AG10803 (cell line): ENCODE data around the gene ALOXE3.

Source experiments
- DNase-seq: peaks from one replicate; pipeline ENCODE4 v3.0.0; 2010; ENCODE audit warnings: low read depth
- H3K4me3 ChIP-seq: 2 replicates; pipeline ENCODE4 v1.5.1; 2011; ENCODE audit warnings: mild to moderate bottlenecking, low read length, control low read depth
- CTCF ChIP-seq: conservative IDR thresholded peaks from 2 replicates; pipeline ENCODE4 v1.5.1; 2011; ENCODE audit warnings: mild to moderate bottlenecking, low read length, control low read depth, inconsistent platforms

ALOXE3 gene

GRCh38 chr17:8119581-8120519 is 1.5 kb upstream of the ALOXE3 start:
- TF ChIP-seq CTCF = no peak
- H3K4me3 ChIP-seq = peak overlapping the region; percentile 69
- DNase-seq = peak; percentile 91

DNA sequence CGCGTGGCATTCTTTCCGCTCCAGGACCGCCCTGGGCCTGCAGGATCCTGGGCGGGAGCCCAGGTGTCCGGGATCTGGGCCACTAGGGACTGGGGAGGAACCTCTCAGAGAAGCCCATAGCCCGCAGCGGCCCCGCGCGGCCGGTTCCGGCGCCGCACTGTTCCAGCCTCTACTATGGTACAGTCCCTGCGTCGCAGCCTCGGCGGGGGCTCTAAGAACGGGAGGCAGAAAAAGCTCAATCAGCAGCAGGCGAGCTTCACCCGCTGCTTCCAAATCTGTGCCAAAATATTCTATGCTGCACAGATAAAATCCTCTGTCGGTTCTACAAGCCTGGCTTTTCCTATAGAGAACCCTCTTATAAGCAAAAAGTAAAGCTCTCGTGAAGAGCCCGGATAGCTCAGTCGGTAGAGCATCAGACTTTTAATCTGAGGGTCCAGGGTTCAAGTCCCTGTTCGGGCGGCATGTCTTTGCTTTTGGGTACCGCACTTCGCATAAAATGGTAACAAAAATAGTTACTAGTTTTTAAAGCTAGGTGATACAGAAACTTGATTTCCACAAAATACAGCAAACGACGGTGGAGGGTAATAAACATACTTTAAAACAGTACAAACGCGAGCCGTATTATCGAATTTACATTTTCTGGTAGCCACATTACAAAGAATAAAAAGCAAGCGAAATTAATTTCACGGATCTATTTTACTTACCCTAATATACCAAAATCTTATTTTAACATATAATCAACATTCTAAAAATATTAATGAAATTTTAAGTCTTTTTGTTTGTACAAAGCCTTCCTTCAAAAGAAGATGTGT is 661 bp upstream of the ALOXE3 start:
- H3K4me3 ChIP-seq = peak overlapping the region; percentile 68
- peak; percentile 78 for DNase-seq
- peak; percentile 76 for TF ChIP-seq CTCF

- peak overlapping the region; percentile 68 for H3K4me3 ChIP-seq
- DNase-seq = no peak
- TF ChIP-seq CTCF = no peak
Measured at GRCh38 chr17:8117367-8117979, 841 bp downstream of the ALOXE3 start.

- H3K4me3 ChIP-seq = no peak overlapping the region
- DNase-seq = no peak
- TF ChIP-seq CTCF = no peak
Measured at GRCh38 chr17:8116776-8117175, 1.5 kb downstream of the ALOXE3 start.

GRCh38 chr17:8110907-8111306 is 7.4 kb downstream of the ALOXE3 start:
- H3K4me3 ChIP-seq = no peak overlapping the region
- DNase-seq = no peak
- TF ChIP-seq CTCF = no peak

DNA sequence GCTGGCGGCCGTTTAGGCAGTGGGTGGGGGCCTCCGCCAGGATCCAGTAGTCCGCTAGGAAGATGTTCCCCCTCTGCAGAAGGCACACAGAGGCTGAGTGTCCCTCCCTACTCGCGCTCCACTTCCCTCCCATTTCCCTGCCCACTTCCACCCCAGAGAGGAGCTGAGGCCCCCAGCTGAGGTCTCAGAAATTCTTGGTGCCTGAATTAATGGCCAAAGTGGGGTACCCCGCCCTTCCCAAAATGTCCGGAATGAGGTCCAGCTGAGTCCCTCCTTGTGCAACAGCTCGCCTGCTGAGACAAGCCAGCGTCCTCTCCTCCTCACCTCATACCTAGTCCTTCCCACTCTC is 7.9 kb downstream of the ALOXE3 start:
- H3K4me3 ChIP-seq = no peak overlapping the region
- DNase-seq = no peak
- TF ChIP-seq CTCF = no peak
